Choroid plexus epithelial cell (primary cell): ENCODE data around the gene SIGLEC11.

Experiments used
- DNase-seq: peaks from one replicate; pipeline ENCODE4 v3.0.0-alpha.2; 2010; ENCODE audit warnings: low read depth
- H3K4me3 ChIP-seq: 2 replicates; pipeline ENCODE4 v1.5.1; 2011; ENCODE audit warnings: low read depth, mild to moderate bottlenecking, control low read depth, low read length, moderate library complexity
- TF ChIP-seq, protein P1 (sequence below): conservative IDR thresholded peaks from 2 replicates; pipeline ENCODE4 v1.5.1; 2011; ENCODE audit warnings: low read depth, mild to moderate bottlenecking, control low read depth, inconsistent platforms, low read length, moderate library complexity

The SIGLEC11 gene

GRCh38 chr19:49981603-49982593, 20.9 kb upstream of the SIGLEC11 start:
- DNase-seq = peak; percentile 19
- no peak overlapping the region for H3K4me3 ChIP-seq
- TF ChIP-seq, protein P1, sequence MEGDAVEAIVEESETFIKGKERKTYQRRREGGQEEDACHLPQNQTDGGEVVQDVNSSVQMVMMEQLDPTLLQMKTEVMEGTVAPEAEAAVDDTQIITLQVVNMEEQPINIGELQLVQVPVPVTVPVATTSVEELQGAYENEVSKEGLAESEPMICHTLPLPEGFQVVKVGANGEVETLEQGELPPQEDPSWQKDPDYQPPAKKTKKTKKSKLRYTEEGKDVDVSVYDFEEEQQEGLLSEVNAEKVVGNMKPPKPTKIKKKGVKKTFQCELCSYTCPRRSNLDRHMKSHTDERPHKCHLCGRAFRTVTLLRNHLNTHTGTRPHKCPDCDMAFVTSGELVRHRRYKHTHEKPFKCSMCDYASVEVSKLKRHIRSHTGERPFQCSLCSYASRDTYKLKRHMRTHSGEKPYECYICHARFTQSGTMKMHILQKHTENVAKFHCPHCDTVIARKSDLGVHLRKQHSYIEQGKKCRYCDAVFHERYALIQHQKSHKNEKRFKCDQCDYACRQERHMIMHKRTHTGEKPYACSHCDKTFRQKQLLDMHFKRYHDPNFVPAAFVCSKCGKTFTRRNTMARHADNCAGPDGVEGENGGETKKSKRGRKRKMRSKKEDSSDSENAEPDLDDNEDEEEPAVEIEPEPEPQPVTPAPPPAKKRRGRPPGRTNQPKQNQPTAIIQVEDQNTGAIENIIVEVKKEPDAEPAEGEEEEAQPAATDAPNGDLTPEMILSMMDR = no peak

DNA sequence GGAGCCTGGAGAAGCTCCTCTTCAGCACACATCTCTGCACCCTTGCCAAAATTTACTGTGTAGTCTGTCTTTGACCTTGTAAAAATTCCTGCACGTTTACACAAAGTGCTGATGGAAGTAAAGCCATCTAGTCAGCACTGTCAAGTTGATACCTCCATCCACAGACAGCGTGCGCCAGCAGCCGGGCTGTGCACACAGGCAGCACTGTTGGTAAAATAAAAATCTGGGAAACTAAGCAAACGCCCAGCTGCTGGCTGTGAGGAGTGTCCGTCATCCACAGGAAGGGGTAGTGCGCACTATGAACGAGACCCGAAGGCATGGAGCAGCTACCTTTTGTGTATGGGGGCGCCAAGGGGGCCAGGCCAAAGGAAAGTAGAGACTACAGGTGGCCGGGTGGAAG, 17.4 kb upstream of the SIGLEC11 start:
- TF ChIP-seq, protein P1 = no peak
- no peak for DNase-seq
- no peak overlapping the region for H3K4me3 ChIP-seq

GRCh38 chr19:49977881-49978280, 16.9 kb upstream of the SIGLEC11 start:
- DNase-seq = no peak
- no peak overlapping the region for H3K4me3 ChIP-seq
- TF ChIP-seq, protein P1 = no peak

DNA sequence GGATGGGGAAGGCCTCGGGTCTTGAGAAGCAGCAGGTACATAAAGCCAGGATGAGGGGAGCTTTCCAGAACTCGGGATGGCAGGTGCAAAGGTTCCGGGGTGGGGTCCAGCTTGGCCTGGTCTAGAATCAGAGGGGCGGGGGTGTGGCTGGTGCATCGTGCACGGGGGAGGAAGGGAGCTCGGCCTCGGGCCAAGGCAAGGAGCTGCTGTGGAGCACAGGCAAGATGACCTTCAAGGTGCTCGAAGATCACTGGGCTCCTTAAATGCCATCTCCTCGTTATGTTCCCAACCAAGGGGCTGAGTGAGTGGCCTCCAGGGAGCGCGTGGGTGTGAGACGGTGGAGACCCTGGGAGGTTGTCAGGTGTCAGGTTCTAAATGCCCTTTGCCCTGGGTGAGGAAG, 16.1 kb upstream of the SIGLEC11 start:
- TF ChIP-seq, protein P1 = no peak
- H3K4me3 ChIP-seq = no peak overlapping the region
- DNase-seq = no peak

DNA sequence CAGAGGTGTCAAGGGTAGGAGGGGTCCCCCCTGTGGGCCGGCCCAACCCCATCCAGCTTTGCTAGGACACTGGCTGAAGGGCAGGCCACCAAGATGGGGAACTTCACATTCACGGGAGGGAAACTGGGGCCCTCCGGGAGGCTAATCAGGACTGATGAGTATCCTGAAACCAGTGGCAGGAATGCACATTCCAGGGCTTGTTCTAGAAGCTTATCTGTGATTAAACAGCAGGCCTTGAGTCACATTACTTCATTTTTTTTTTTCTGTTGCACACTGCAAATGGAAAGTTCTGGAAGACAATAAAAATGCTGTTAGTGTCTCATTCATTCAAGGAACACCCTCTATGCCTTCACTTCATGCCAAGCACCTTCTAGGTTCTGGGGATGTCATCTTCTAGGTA, 15.5 kb upstream of the SIGLEC11 start:
- DNase-seq = peak; percentile 27
- TF ChIP-seq, protein P1 = no peak
- no peak overlapping the region for H3K4me3 ChIP-seq

DNA sequence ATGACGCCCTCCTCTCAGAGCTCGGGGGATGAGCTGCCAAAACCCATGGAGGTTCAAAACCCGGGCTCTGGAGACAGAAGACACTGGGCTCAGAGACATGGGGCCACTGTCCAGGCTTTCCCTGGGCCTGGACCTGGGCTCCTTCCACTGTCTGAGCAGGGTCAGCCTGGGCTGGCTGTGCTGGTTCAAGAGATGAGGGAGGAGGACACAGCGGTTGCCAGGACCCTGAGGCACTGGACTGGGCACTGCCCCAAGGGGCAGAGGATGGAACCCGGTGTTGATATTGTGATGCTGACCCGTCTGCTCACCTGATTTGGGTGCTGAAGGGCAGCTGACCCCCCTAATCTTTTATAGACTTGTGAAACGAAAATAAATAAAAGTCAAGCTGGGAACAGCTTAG, 14.1 kb upstream of the SIGLEC11 start:
- no peak for DNase-seq
- TF ChIP-seq, protein P1 = no peak
- no peak overlapping the region for H3K4me3 ChIP-seq

- H3K4me3 ChIP-seq = no peak overlapping the region
- TF ChIP-seq, protein P1 = no peak
- DNase-seq = no peak
Measured at GRCh38 chr19:49973987-49974386, 13.0 kb upstream of the SIGLEC11 start.
